Posterior vena cava (tissue), 2 donors: ENCODE results near the gene TMEM143. TPM values are rescaled to one million over a fixed set of nuclear protein-coding genes. Genes with fewer than 3 reads are reported as not detected.
A peak's percentile ranks its signal among the peaks of the same experiment; 100 is the strongest.
"Not testable (repeated sequence)": the region's sequence is repeated elsewhere in the genome, so short reads cannot be mapped to it uniquely, and the experiment has no call there.

Experiments
- DNase-seq: peaks from one replicate; pipeline ENCODE4 v3.0.0-alpha.2; 2020; ENCODE audit warnings: low spot score
- intact Hi-C, 2 donors: fragments of 100-400 bp; cut with DNase I; formaldehyde crosslinking; loops; one replicate each; pipeline versions ENCODE4 v1.14.1 to v1.14.2; 2022 to 2023
- total RNA-seq, 2 donors: library from RNA; stranded (reverse); fragmentation: NEBNext Ultra II Directional; extraction: Animal tissue kit (Norgen Biotek cat#: 25700); gene quantifications; one replicate each; pipeline ENCODE4 v1.2.1, GENCODE V29; 2021
- donor health status: DM: yes; HTN: yes; CAD: no.
- donor health status: DM: yes; HTN: yes; CAD: no.

TMEM143 gene
- total RNA-seq, 2 donors from 2014 or later: 5.0 to 6.3 TPM

DNA sequence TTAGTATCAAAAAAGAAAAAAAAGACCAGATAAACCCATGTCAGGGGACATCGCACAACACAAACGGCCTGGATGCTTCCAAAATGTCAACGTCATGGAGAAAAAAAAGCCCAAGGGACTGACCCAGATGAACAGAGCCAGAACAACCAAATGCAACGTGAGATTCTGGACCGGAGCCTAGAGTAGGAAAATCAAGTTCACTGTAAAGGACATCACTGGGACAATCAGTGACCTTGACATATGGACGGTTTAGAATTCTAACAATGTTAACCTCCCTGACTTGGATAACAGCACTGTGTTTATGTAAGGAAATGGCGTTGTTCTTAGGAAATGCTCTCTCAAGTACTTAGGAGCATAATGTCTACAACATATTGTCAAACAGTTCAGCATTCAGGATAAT lies 53.5 kb downstream of the TMEM143 start:
- intact Hi-C loops: loop anchor here in 1 of 2 donors (10.0 kb wide), 1 partner anchor 275 kb away; no protein-coding TSS in a partner anchor
- no peak for DNase-seq

- intact Hi-C loops: loop anchor here in 1 of 2 donors (10.0 kb wide), 1 partner anchor 275 kb away; no protein-coding TSS in a partner anchor
- not testable (repeated sequence) for DNase-seq
Observed at GRCh38 chr19:48309731-48310130, 54.0 kb downstream of the TMEM143 start.

DNA sequence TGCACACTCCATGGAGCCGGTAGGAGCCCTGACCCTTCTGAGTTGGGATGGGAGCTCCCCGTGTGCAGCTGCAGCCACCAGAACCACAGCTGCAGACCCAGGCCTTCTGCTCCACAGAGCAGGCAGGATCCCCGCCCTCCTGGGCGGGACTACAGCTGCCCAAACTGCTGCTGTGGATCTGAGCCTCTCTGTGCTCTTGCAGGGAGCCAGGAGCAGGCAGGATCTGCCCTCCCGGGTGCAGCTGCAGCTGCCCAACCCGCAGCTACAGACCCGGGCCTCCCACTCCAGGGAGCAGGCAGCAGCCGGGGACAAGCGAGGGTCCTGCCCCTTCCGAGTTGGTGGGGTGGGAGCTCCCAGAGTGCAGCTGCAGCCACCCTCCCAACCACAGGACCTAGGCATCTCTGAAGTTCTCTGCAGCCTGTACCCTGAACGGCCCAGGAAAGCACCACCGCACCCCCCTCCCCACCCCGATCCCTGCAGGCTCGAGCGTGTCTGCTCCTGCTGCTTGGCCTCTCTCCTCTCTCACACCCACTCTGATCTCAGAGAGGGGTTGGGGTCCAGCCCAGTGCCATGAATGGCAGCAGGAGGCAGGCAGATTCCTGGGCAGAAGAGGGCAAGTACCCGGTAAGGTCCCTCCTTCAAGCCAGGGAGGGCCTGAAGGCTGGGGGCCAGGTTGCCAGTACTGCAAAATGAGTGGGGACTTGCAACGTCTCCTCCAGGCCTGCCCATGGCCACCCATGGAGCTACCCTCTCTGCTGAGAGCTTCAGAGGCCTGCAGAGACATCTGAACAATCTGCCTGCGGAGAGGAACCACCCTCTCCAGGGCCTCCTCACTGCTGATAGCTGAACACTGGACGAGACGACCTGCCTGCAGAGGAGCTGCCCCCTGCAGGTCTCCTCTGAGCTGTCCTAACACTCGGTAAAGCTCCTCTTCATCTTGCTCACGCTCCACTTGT lies 54.8 kb downstream of the TMEM143 start:
- intact Hi-C loops: no loop called here
- DNase-seq: no peak

DNA sequence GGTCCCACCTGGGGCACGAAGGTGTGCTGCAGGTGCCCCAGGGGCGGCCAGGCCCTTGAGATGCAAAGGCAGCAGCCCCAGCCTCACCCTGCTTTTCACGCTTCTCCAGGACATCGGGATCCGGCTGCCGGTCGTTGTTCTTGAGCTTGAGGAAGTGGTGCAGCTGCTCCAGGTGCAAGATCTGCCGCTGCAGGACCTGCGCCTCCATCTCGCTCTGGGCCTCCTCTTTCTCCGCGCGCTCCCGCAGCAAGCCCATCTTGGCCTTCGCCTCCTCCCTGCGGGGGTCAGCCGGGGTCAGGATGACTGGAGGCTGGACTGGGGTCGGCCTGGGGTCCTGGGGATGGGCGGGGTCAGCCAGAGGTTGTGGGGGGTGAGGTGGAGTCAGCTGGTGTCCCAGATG lies 59.9 kb downstream of the TMEM143 start:
- intact Hi-C loops: no loop called here
- no peak for DNase-seq

DNA sequence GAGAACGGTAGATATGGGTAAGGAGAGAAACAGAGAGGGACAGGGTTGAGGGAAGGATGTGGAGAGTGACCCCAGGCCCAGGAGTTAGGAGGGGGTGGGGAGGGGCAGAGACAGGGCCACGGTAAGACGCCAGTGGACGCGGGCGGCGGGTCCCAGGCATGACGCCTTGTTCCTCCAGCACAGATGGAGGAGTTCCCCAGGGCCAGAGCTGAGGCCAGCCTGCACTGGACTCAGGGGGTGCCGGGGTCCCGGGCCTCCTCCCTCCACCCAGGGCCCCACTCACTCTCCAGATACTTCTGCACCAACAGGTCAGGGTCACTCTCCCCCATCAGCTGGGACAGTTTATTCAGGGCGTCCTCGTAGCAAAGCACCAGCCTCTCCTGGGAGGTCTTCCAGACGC lies 60.4 kb downstream of the TMEM143 start:
- no peak for DNase-seq
- intact Hi-C loops: no loop called here

- DNase-seq: no peak
- intact Hi-C loops: no loop called here
Observed at GRCh38 chr19:48302600-48302959, 61.2 kb downstream of the TMEM143 start.

GRCh38 chr19:48301886-48302599 lies 61.7 kb downstream of the TMEM143 start:
- intact Hi-C loops: no loop called here
- DNase-seq: no peak

DNA sequence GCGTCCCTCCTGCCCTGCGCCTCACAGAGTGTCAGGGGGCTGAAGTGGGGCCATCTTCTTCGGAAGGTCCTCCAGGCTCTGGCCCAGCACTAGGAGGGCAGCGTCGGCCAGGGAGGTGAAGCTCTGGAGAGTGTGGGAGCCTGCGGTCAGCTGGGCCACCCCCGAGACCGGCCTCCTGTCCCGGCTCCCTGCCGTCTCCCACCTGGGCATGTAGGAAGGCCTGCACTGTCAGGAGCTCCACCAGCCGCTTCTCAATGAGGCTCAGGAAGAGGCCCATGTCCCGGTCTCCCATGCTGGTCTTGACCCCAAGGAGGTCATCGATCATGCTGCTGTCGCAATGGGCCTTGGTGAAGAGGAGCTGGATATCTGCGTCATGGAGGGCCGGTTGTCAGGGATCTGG lies 65.8 kb downstream of the TMEM143 start:
- no peak for DNase-seq
- intact Hi-C loops: no loop called here

DNA sequence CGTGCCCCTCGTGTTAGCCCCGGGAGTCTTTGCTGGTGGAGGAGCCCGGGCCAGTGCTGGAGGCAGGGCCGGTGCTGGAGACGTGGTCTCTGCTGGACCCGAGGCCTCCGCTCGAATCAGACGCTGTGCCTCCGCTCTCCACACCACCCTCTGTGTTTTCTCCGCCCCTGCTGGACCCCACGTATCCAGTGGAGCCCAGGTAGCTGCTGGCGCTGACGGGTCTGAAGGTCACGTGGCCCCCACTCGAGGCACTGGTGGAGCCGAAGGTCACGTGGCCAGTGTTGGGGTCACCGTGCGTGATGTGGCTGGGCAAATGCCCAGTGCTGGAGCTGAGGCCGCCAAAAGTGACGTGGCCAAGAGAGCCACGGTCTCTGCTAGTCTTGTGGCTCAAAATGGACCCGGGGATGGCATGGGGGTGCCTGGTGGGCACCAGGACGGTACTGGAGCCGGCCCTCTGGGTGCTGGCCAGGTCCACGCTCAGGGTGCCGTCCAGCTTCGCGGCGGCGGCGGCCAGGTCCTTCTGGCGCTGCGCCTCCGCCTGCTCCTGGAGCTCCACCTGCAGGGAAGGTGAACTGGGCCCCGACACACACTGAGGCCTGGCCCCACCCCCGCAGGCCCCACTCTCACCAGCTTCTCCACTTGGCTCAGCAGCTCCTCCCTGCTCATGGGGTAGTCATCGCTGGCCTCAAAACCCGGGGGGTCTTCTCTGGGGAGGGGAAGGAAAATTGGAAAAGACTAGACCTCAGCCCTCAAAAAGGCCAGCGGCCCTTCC lies 66.6 kb downstream of the TMEM143 start:
- intact Hi-C loops: no loop called here

GRCh38 chr19:48295458-48295857 lies 68.3 kb downstream of the TMEM143 start:
- intact Hi-C loops: no loop called here
- no peak for DNase-seq

More for the DNA sequence above, 66.6 kb downstream of the TMEM143 start:
- no peak for DNase-seq

- DNase-seq: no peak
- intact Hi-C loops: no loop called here
Observed at GRCh38 chr19:48292798-48293197, 70.9 kb downstream of the TMEM143 start.

- intact Hi-C loops, DNase-seq: not testable (repeated sequence)
Observed at GRCh38 chr19:48291489-48291815, 72.3 kb downstream of the TMEM143 start.

GRCh38 chr19:48290771-48291488 lies 72.8 kb downstream of the TMEM143 start:
- intact Hi-C loops: no loop called here
- peak; percentile 95 for DNase-seq

GRCh38 chr19:48290401-48290770 lies 73.4 kb downstream of the TMEM143 start:
- no peak for DNase-seq
- intact Hi-C loops: no loop called here

DNA sequence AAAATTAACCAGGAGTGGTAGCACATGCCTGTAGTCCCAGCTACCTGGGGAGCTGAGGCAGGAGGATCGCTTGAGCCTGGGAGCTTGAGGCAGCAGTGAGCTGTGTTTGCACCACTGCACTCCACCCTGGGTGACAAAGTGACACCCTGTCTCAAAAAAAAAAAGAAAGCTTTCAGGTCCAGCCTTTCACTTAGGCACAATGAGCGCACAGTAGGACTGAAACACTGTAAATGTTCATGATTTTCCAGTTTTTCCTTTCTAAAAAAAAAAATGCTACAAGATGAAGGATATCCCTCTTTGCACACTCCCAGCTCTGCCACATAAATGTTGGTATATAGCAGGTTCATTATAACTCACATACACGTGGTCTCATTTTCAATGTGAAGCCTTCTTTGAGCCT lies 76.0 kb downstream of the TMEM143 start:
- DNase-seq: no peak

GRCh38 chr19:48284896-48285295 lies 78.8 kb downstream of the TMEM143 start:
- intact Hi-C loops: no loop called here
- peak; percentile 7 for DNase-seq

More for the DNA sequence above, 76.0 kb downstream of the TMEM143 start:
- intact Hi-C loops: no loop called here

DNA sequence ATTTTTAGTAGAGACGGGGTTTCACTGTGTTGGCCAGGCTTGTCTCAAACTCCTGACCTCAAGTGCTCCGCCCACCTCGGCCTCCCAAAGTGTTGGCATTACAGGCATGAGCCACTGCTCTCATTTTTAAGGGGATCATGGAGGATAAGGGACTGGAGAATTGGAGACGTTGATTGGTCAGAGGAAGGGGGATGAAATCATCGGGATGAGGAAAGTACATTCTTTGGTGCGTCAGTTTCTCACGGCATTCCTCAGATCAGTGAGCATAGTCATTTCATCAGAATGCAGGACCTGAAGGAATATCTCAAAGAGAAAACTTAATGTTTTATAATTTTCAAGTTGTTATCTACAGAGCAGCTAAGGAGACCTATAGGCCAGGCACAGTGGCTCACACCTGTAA lies 79.8 kb downstream of the TMEM143 start:
- peak; percentile 0 for DNase-seq
- intact Hi-C loops: no loop called here
